Measurements from ENCODE around the gene DPCD.

DPCD gene

DNA sequence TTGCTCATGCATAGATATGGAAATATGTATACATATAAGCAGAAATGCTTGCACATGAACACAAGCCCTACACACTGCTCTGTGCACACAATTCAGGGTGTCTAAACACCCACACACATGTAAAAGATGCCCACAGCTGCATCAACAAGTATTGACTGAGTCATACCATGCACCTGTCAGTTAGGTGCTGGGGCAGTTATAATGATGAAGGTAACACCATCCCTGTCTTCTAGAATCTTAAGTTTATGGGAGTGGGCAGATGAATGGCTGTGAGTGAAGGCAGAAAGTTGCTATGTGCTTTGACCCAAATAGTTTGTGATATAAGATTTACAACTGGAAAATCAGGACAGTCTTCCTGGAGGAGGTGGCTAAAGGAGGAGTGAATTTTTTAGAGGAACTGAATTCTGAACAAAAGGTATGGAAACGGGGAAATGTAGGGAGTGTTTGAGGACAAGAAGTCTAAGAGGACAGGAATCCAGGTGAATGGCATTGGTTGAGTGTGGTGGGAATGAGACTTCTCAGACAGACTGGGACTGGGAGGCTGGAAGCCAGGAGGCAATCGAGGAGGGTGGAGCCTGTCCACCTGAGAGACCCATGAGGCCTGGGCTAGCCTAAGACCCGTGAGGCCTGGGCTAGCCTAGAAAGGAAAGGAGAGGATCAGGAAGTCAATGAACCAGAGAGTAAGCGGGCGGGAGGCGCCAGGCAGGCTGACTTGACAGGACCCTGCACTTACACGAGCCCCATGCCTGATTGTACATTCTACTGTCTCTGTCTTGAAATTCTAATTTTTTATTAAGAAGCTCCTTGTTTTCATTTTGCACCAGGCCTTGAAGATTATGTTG lies 20.7 kb upstream of the DPCD start:
- no peak for DNase-seq

DNA sequence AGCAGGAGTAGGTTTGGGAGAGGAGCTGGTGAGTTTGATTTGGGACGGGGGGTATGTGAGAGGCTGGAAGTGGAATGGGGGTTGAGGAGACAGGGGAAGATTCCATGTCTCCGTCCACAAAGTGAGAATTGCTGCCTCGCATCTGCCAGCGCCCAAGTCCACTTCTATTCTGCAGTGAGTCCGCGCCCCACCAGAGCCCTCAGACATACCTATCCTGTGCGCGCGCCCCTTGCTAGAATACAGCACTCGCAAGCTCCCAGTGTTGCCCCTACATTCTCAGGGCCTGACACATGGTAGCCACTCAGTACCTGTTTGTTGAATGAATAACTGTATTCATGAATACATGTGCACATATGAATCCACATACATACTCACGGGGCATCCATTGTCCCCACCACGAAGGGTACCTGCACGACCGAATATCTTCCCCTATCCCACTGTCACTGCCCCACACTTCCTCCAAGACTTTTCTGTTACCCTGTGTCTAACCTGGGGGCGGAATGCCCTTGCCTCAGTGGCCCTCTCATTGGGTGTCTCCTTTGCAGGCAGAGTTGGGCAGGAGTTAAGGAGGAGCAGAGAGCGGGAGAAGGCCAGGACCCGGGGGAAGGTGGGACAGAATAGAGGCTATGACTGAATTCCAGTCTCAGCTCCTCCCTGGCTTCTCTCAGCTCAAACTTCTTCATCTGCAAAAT lies 19.9 kb upstream of the DPCD start:
- no peak for DNase-seq

DNA sequence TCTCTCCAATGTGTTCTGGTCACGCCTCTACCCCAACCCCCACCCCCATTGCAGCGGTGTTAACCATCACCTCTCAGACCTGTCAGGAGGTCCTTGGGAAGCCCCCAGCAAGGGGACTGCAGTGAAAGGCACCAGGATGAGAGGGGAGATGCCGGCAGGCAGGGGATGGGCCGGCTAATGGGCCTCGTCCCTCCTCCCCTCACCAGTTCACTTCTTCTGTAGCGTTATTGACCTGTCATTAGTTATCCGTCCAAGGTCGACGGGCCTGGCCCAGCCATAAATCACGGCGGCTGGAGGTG lies 18.8 kb upstream of the DPCD start:
- DNase-seq = no peak

DNA sequence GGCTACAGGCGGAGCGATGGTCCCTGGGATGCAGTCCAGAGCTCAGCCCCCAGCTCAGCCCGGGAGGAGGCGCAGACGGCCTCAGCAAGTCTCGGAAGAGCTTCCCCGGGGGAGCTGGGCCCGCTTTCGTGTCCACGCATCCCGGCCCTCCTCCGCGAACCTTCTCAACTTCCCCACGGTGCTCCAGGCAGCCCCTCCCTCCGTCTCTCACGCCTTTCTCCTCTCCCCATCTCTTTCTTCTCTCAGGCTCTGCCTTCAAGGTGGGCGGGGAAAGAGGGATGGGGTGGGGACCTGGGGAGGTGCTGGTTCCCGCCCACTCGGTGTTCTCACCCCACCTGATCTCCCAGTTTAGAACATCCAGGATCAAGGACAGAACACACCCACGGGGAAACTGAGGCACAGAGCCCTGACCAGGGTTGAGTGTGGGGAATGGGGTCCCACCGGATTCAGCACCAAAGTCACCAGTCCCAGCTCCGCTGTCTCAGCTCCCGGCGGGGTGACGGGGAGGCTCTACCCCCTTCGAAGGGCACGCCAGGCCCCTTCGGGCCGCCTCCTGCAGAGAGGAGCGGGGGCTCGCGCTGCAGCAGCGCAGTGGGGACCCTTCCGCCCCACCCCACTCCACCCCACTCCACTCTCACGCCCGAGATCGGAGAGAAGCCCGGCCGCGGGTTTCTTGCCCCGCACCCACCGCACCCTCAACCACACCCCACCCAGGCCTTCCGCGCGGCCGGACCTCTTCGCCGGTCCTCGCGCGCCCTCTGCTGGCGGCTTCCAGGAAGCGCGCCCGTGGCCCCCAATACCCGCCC lies 18.3 kb upstream of the DPCD start:
- DNase-seq = peak; percentile 6

DNA sequence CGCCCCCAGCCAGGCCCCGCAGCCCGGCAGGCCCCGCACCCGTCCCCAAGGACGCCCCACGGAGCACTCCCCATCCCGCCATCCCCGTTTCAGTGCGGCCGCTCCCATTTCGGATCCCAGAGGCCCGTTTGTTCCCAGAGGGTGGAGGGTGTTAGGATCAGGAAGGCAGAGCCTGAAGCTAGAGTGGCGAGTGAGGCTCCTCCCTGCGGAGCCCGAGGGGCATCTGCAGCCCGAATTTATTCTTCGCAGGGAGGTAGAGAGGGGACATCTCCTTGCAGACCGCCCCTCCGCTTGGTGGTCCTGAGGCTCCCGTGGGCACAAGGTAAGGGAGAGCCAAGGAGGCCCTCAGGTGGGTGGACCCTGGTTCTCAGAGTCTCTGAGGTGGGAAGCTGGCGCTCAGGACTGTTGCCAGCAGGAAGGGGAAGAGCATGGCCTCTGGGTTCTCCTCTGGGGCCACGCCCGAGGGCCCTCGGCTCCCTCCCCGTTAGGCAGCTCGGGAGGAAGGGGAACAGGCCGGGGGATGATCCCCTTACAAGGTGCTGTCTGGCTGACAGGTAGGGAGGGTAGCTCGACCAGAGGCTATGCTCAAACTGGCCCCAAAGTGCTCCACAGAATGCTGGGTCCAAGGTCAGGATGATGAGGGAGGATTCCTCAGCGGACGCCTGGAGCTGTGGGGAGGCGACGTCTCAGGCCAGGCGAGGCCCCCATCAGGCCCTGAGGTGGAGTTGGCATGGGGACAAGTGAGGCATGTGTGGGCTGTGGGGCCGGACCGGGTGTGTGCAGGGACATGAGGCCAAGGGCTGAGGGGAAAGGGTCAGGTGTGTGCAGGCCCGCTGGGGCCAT lies 17.5 kb upstream of the DPCD start:
- no peak for DNase-seq

DNA sequence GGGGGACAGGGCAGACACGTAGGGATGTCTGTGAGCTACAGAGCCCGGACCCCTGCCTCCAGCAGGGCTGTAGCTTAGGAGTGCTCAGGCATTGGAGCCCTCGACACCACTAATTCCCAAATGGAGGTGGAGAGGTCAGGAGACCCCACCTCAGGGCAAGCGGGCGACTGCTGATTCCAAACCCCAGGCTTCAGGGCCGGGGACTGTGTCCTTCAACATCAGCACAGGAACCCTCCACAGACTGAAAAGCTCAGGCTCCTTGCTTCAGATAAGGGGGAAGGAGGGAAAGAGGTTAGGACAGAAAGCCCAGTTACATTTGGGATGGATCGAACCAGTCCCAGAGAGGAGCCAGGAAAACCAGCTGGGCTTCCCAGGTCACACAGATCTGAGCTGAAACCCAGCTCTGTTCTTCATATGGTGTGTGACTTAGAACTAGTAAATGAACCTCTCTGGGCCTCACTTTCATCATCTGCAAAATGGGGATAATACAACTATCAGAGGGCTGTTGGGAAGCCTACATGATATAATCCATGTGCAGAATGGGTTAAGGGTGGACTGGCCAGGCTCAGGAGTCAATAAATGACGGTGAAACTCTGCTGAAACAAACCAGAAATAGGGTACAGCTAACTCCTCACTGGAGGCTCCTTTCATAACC lies 16.7 kb upstream of the DPCD start:
- no peak for DNase-seq

DNA sequence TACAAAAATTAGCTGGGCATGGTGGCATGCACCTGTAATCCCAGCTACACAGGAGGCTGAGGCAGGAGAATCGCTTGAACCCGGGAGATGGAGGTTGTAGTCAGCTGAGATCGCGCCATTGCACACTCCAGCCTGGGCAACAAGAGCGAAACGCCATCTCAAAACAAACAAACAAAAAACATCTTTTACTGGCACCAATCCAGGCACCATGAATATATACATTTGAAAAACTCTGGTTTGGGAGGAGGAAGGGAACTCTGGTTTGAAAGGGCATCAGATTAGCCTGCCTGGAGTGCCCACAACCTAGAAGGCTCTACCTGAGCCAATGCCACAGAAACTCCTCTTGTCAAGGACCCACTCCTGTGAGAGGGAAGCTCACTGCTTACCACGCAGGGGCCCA lies 16.0 kb upstream of the DPCD start:
- DNase-seq = no peak

DNA sequence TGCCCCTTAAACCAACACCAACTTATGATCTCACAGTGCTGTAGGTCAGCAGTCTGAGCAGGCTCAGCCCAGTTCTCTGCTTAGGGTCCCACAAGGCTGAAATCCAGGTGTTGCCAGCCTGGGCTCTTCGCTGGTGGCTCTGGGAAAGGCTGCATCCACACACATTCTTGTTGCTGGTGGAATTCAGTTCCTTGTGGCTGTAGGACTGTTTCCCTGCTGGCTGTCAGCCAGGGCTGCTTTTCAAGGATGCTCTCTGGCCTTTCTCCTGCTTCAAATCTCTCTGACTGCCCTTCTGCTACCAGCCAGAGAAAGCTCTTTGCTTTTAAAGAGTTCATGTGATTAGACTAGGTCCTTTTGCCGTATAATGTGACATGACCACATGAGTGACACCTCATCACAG lies 15.3 kb upstream of the DPCD start:
- DNase-seq = no peak

DNA sequence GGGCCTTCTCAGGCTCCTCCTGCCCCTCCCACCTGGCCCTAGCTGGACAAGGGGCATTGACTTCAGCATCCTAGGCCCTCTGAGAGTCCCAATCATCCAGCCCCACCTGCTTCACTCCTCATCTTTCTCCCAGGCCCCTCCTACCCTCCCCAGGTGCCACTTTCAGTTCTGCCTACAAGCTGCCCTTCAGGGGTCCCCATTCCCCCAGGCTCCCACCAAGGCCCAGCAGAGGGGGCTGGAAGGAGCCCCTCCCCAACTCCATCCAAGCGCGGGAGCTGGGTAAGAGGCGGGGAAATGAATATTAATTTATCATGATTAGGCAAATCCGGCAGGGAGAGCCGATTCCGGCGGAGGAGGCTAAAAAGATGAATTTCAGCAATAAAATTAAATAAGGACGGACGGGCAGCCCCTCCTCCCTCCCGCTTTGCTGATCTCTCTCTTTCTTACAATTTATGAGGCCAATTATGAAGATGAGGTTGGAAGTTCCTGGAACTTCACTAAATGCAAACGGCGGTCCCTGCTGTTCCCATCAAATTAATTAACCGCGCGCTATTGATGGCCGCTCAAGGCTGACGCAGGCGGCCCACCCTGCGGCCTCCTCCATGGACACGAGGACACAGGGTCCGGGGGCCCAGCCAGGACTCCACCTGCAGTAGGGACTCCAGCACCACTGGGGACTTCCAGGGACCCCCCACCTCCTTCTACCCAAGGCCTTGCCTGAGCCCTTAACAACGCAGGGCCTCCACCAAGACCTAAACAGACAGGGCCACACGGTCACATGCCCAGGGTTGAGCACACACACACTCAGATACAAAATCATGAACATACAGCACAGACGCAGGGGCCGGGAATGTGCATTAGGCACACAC lies 14.0 kb upstream of the DPCD start:
- no peak for DNase-seq

DNA sequence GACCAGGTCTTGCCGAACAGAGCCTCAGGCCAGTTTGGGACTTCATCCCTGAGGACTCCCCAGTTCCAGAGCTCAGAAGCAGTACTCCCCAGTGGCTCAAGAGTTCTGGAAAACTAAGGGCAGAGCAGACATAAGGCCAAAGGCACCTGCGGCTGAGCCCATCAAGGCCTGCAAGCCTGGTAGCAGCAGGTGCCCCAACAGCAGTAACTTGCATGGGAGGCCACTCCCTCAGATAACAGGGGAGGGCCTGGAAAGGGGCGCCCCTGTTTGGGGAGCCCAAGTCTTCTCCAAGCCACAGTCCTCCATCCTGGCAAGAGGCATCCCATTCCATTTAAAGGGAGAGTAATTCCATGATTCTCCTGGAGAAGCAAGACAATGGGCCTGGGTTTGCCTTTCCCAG lies 13.0 kb upstream of the DPCD start:
- no peak for DNase-seq

DNA sequence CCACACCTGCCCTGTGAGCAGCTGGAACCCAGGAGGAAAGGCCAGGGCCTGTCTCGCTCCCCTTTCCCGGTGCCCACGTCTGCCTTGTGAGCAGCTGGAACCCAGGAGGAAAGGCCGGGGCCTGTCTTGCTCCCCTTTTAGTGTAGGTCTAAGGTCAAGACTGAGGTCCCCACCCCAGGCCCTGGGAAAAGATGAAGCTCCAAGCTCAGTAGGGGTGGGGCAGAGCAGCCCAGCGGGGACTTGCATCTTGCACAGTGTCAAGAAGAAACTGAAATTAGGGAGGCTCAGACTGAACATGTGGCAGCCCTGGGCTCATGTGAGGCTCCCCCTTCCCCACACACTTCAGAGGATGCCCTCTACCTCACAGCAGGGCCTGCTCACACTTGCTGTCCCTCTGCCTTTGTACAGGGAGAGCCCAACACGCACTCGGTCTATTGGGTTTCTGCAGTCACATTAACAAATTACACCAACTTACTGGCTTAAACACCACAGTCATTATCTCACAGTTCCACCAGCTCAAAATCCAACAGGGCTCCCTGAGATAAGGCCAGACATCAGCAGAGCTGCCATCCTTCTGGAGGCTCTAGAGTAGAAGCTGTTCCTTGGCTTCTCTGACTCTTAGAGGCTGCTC lies 12.4 kb upstream of the DPCD start:
- no peak for DNase-seq

DNA sequence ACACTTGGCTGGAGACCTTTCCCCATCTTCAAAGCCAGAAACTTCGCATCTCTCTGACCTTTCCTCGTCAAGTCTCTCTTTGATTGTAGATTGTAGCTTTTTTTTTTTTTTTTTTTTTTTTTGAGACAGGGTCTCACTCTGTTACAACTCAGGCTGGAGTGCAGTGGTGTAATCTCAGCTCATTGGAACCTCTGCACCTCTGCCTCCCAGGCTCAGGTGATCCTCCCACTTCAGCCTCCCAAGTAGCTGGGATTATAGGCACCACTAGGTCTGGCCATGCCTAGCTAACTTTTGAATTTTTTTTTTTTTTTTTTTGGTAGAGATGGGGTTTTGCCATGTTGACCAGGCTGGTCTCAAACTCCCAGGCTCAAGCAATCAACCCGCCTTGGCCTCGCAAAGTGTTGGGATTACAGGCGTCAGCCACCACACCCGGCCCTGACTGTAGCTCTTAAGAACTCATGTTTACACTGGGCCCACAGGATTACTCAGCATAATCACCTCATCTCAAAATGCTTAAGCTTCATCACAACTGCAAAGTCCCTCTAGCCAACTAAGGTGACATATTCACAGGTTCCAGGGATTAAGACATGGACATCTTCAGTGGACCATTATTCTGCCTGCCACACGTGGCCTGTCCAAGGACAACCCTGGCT lies 11.8 kb upstream of the DPCD start:
- DNase-seq = no peak

DNA sequence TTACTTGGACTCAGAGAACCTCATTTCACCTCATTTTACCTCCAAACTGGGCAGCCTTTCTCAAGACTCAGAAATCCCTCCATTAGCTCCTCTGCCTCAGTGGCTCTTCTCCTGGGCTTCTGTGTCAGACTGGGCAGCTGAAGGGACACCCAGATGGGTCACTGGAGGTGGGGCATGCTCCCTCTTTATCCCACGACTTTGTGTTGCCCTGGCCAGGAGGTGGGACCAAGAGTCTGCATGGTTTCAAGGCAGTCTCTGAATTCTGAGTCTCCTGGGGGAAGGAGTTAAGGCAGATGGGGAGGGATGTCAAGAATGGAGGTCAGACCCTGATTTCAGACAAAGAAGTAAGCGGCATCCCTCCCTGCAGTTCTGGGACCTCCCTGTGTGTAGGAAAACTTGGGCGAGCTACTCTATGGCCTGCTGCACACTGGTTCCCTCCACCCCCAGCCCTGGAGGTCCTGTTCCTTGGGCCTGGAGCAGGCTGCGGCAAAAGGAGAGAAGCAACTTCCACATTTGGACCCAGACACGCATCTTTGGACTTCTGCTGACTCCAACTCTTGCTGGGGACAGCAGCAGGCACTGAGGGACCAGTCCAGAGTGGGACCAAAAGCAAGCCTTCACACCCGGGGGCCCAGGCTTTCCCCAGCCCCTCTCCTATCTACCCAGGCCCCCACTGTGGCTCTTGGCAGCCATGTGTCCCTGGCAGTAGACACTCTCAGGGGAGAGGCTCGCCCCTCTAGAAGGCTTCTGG lies 10.8 kb upstream of the DPCD start:
- no peak for DNase-seq

DNA sequence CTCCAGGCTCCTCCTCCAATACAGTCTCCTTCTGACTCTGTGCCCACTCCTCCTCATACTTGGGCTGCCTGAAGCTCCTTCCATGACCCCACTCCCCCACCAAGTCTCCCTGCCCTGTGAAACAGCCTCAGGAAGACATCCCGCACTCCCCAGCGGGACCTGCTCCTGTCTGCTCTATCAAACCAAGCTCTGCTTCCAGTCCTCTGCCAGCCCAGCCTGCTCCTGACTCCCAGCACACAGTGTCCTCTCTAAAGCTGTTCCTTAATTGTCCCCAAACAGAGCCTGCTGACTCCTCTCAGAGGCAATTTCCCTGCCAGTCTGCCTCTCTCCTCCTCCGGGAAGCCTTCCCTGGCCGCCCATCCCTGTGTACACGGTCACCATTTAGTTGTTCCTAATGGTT lies 9.9 kb upstream of the DPCD start:
- DNase-seq = no peak

DNA sequence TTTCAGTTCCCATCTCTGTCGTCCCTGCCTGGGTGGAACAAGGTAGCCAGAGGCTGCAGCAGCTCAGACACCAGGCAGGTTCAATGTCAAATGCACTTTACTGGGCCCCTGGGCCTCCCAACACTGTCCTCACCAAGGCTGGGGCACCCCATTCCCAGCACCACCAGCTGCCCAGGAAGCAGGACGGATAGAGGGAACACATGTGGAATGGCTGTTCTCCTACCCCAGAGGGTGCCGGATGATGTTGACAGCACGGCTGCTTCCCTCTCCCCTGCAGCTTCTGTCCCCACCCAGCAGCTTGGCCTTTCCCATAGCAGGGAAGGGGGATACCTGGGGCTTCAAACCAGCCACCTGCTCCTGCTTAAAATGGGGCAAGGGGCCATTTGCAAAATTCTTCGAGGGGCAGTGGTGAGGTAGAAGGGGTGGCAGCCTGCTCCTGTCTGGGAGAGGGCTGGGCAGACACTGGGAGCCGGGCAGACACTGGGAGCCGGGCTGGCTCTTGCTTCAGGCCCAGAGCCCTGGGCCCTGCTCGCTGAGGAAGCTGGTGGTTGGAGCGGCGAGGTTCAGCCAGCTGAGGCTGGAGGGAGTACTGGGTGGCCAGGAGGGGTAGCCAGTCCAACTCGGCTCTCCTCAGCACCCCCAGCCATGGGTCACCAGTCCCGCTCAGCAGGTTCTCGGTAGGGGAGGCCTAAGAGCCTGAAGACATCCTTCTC lies 9.2 kb upstream of the DPCD start:
- DNase-seq = no peak

DNA sequence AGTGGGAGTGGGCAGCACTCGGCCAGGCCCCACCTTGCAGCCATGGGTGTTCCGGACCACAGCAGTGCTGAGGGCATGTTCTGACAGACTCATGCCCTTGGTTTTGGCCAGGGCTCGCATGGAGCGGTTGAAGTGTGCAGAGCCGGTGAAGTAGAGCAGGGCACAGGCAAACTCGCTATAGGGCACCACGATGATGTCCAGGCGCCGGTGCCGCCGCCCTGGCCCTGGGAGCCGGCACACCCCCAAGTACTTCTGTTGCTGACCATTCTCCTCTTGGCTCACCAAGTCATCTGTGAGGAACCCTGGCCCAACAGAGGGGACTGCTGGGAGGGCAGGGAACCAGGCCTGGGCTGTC lies 8.6 kb upstream of the DPCD start:
- DNase-seq = no peak

DNA sequence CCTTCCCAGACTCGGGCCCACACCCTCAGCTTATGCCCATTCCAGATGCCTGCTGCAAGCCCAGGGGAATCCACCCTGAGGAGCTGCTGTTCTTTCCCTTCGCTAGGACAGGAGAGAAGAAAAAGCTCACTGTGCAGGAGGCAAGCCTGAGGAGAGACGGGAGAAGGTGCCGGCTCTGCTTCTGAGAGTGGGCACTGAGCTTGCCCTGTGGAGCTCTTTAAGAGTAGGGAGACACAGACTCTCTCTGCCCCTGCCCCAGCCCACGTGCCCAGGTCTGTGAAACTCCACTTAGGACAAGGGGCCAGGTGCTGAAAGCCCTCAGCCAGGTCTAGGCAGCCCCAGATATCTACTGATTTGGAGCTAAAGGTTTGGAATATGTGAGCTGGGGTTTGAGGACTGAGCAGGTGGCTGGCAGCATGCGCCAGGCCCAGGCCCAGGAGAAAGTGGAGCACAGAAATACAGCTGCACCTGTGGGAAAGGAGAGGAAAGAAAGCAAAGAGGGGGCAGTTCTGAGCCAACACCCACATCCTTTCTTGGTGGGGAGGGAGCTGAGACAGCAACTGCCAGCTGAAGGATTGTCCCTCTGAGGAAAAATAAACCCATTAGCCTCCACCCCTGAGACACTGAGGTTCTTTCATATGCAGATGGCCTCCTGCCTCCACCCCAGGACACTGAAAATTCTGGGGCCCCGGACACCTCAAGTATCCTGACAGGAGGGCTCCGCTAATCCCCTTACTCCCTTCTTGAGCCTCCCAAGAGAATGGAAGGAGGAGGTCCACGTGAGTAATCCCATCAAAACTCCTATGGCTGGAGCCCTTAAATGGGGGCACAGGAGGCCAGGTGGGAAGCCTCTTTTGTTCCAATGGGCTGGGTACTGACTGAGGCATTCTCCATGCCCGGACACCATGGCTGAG lies 7.4 kb upstream of the DPCD start:
- DNase-seq = no peak

DNA sequence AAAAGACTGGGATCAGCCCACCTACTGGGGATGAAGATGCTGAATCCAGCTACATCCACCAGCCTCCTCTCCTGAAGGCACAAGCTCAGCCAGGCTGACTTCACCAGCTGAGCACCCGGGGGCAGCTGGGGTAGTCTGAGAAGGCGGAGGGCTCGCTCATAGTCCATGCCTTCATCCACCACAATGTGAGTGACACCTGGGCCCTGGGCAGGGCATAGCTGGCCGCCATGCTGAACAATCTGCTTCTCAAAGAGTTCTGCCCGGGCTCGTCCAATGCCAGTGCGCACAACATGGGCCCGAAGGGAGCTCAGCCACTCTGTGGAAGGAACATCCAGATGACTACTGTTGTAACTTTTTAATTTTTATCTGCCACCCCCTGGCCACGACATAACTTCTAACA lies 2.3 kb upstream of the DPCD start:
- no peak for DNase-seq
